Hindlimb muscle (tissue), 1 donor: ENCODE measurements around the gene CADPS. TPM values are rescaled to one million over a fixed set of nuclear protein-coding genes. Genes with fewer than 3 reads are reported as not detected.

Experiments used
- DNase-seq: peaks from one replicate; pipeline ENCODE4 v3.0.0-alpha.2; 2013
- polyA plus RNA-seq: library from polyadenylated mRNA; unstranded; fragments of 120-200 nt; gene quantifications from one replicate; pipeline ENCODE4 v1.2.1, GENCODE V29; 2013; ENCODE audit not compliant: insufficient read length

Gene CADPS
- polyA plus RNA-seq, 1 donor = 1.4 TPM

DNA sequence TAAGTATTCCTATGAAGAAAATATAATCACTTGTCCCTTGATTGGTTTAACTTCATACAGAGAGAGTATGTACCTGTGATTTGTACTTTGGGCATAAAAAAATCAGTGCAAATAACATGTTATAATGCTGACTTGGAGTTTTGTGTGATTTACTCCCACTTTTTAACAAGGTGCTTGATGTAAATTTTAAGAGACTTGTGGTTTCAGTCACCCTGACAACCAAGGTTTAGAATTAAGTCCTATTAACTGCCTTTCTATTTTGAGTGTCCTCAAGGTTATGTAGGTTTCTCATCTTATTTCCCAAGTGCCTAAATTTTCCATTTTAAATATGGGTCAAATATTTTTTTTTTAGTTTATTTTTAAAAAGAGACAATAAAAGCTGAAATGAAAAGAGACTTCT is 244.6 kb downstream of the CADPS start:
- DNase-seq = no peak

DNA sequence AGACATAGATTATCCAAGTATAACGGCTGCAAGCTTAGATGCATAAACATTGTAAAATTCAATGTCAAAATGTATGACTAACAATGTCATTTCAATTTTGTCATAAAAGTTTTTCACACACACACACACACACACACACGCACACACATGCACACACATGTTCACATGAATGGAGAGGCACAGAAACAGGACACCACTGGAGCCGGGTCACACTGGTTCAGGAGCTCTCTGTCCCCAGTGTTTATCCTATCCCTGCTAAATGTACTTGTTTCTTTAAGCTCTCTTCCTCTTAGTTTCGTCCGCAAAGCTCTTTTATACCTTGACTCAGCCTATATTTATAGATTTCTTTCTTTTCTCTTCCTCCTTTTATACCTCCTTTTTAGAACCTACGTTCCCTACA is 249.9 kb downstream of the CADPS start:
- DNase-seq = no peak

DNA sequence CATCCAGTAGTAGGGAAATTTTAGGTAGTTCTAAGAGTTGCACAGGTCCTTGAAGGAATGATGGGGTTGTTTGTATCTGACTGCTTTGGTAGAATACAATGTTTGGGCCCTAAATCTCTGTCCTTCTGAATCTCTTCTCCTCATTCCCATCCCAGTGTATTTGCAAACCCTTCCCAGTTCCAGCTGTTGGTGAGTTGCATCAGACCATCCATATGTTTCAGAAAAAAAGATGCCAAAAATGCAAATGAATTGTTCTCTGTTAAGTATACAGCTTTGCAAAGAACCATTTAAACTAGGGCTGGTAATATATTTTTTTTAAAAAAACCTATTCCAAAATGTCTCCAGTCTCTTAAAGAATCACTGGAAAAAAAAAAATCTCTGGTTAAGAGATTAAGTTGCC is 251.0 kb downstream of the CADPS start:
- no peak for DNase-seq

DNA sequence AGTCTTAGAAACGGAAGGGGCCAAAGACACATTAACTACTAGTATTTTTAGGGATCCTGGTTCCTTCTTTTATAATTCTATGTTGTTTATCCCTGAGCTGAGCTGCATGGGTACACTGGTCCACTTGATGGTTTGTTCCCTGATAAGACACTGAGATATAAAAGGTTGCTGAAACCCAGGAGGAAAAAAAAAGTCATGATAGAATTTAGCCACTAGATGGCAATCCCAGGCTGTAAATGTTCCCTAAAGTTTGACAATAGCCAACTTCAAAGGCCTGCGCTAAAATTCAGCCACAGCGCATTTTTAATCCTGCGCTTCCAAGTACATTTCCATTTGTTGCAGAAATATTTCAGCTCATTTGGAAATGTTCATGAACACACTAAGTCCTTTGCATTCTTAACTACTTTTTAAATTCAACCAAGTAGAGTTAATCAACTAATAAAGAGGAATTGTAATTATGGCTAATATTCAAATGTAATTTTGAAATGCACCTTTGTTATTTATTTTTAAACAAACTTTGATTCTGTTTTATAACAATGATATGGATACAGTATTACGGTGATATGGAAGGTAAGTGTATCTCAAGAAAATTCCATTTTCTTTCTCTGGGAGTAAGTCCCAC is 252.6 kb downstream of the CADPS start:
- DNase-seq = peak; percentile 48

DNA sequence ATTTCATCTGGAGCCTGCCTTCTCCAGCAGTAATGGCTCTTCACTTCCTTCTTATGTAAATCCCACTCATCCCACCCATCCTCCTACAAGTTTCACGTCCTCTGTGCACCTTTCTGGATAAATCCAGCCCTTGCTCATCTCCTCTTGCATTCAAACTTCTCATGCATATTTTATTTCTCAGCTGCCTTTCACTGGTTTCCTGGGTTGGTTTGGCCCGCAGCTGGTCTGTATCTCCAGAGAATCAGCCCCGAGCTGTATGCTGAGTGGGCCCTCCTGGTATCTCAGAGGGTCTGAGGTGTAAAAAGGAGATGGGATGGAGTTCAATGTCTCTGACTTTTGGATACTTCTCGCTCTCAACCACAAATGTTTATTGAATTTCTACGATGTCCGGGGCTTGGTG is 253.3 kb downstream of the CADPS start:
- no peak for DNase-seq

DNA sequence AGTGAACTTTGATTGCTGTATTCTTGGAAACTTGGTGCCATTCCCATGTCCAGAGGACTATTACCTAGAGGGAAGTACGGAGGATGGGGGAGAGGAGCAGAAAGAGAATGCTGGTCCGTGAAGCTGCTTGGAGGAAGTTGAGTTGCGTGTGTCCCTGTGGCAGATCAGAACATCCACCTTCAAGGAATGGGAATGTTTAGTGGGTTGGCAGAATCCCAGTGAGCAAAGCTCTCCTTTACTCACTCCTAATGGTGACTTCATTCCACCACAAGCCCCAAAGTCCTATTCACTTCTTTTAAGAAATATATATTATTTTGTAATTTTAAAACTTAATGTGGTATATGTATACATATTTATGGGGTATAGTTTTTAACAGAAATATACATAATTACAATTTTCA is 254.0 kb downstream of the CADPS start:
- no peak for DNase-seq

DNA sequence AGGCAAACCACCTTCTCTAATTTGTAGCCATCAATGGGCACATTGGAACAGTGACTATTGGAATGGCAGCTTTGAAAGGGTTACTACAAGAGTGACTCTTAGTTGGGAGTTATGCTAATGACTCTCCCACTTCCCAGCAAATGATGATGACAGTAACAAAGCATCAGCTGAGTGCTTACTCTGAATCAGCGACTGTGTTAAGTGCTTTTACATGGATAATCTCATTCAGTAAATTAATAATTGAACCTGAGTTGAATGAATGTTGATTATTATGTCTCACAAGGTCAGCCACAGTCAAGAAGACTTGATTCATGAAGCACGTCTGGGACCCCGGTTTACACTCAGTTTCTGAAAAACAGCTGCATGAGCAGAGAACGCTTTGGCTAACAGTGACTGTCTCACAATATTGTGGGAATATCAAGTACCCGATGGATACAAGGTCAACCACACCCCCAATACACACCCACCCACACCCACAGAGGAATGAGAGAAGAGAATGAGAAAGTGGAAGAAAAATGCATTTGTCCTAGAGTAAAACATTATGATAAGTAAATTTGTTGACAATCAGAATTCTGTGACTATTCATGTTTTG is 259.9 kb downstream of the CADPS start:
- no peak for DNase-seq

DNA sequence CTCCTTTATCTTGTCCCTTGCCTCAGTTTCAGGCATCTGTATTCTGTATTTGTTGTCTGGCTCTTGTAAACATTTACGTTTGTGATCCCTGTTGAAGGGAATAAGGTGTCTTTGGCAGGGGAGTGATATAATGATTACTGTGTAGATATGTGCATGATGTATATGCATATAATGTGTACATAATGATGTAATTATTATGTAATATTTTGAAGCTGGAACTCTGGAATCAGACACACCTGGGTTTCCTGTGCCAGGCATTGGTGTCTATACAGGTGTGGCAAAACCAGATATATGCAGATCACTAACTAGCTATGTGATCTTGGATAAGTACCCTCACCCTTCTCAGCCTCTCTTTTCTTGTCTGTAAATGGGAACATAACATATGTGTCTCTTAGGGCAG is 260.7 kb downstream of the CADPS start:
- no peak for DNase-seq

DNA sequence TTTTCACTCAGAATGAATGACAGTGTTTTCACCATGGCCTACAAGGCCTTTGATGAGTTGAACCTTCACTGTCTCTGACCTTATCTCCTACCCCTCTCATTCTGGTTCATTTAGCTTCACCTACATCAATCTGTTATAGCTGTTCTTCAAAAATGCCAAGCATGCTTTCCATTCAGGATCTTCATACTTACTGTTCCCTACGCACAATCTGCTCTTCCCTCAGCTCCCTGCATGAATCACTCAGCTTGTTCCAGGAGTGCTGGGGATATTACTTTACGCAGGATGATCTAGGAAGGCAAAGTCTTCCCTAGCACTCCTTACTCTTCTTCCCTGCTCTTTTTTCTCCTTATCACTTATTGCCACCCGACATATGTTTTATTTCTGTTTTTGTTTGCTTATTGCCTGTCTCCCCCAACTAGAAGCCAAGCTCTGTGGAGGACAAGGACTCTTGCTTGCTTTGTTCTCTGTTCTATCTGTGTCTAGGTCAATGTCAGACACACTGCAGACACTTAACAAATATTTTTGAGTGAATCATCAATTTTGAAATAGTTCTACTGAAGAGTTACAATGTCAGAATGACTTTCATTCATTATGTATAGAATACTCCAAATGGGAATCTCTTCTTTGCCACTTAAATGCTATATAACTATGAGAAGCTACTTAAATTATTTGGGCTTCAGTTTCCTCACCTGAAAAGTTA is 263.5 kb downstream of the CADPS start:
- DNase-seq = no peak

DNA sequence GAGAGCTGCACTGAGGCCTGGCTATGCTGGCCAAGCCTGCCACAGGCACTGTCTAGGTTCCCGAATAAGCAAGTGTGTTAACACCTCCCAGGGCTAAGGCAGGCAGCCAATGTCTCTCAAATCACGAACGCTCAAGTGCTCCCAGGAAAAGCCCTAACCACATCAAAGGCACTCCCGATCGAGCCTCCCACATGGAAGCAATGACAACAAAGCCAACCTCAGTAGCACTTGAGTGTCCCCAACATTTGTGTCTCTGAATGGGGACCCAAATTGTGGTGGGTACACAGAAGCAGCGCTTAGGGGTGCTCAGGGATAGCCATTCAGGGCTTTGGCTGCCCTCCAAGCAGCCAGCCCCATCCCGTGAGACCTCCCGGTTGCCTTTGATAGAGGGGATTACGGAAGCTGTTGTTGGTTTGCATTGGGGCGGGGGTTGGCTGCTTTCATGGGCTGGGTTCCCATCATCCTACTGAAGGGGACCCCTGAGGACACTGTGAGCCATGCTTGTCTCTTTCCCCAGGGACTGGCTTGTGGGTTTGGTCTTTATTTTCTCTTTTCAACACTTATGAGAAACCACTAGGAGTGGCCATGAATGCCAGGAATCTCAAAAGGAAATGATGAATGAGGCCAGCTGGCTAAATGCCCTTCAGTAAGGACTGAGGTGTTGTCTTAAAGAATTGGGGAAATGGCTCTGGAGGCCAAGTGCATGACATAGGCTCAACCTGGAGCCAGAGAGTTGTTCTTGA is 267.8 kb downstream of the CADPS start:
- no peak for DNase-seq

DNA sequence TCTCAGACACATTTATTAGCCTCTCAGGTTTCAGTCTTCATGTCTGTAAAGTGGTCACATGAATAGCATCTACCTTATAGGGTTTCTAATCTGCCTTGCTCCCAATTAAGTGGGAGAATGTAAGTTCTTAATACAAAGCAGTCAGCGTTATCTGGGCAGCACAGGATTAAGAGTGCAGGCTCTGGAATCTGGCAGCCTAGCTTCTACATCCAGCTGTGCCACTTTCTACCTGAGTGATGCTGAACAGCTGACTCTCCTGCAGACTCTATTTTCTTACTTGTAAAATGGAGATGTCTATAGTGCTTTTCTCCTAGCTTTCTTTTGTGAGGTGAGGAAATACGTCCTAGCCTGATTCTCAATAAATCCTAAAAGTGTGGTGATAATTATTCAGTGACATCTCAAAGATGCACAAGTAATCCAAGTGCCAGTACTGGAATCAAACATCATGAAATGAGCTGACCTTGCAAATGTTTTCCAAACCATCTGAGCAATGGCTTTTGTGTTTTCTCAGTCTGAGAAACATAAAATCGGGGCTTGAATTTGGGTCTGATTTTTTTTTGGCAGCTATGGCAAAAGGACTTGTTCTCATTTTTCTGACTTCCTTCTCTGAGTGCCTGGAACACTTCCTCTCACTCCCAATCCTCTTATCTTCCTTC is 269.7 kb downstream of the CADPS start:
- no peak for DNase-seq

DNA sequence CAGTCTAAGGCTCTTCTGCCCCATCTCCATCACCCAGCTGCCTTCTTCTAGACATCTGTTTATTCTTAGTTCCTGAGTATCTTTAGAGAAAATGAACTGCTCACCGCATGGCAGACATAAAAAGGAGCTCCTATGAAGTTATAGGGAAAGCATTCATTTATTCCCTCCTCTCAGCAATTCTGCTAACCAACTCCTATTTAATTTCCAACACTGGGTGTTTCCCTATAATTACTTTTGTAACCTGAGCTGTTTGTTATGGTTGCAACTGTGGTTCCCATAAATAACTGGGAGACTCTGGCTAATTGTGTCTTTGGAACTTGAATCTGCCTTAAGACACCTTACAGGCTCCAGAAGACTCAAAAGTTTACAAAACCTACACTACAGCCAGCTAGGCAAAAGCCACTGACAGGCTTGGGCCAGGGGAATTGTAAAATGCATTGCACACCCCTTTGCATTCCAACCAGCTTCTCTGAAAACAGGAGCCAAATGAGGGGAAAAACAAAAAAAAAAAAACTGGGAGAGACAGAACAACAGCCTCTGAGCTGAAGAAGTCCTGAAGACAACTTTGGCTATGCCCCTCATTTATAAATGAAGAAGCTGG is 270.4 kb downstream of the CADPS start:
- no peak for DNase-seq

DNA sequence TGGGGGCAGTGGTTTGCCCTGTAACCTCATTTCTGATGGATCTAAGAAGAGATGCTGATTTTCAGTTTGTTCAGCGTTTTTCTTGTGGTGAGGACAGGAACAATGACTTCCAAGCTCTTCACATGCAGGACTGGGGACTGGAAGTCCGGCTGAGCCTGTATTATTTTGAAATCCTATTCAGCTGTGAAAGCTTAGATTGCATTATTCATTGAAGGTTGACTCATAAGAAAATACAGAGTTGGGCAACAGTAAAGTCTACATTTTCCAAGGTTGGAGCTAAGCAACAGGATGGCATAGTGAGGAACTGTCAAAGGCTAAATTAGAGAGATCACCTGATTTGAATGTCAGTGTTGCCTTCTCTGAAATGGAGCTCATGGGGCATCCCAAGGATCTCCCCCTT is 270.9 kb downstream of the CADPS start:
- no peak for DNase-seq

DNA sequence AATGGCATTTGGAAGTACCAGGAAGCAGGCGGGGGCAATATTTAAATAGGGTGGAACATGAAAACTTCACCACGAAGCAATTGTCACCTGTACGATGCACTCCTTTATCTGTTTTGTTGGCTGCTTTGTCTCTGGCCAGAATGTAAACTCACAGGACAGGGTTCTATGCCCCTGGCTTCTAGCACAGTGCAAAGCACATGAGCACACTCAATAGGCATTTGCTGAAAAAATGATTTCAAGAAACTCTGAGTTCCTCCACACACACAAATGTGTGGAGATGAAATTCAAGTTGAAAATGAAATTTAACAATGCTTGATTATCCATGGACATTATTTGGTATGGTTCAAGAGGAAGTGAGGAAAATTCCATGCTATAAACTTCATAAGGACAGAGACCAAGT is 272.2 kb downstream of the CADPS start:
- DNase-seq = no peak

DNA sequence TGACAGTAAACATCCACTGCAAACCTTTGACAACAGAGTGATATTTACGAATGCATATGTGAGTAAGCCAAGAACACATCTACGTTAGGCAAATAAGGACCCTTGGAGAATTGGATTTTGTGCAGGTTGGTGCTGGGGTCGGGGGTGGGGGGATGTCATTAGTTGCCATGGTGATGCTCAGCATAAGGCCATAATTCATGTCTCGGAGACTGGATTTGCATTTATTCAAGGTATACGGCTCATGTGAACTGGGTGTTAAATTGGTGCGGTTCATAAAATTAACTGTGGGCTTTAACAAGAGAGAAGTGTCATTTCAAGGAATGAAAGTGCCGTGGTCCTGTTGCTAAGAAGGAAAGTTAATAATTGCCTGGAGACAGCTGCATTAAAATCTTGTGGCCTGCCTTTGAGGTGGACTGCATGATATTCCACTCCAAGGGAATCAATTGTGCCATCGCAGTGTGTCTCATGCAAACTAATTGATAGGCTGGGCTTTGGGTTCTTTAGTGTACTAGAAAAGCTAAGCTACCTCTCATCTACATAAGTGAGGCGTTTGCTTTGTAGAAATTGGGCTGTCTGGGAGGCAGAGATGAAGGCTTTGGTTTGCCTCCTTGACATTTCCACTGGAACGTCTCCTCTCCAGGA is 273.0 kb downstream of the CADPS start:
- no peak for DNase-seq

DNA sequence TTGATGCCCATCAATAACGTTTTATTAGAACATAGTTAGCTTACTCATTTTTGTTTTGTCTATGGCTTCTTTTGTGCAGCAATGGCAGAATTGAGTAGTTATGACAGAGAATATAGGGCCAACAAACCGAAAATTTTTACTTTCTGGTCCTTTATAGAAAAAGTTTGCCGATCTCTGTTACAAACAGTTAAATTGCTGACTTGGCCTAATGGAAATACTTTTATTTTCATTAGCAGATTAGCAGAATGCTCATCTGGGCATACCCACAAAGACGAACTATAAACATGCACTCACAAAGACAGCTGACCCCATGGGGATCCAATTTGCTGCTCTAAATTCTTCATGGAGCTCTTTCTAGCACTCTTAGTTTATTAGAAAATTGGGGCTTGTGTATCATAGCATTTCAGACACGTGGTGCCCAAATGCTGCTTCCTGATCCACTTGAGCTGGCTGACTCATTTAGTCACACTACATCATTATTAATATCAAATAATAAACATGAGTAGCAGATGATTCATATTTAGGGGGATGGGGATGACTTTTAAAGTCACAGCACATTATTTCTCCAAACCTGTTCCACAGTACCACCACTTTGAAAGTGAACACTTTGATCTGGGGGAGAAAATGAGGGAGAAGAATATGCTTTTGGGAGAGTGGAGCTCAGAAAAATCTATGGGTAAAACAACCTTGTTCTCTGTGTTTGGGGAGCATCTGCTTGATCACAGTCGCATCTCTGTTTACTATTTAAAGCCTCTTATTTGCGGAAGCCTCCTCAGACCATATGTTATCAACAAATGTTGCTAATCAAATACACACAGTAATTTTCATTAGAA is 273.8 kb downstream of the CADPS start:
- DNase-seq = no peak

DNA sequence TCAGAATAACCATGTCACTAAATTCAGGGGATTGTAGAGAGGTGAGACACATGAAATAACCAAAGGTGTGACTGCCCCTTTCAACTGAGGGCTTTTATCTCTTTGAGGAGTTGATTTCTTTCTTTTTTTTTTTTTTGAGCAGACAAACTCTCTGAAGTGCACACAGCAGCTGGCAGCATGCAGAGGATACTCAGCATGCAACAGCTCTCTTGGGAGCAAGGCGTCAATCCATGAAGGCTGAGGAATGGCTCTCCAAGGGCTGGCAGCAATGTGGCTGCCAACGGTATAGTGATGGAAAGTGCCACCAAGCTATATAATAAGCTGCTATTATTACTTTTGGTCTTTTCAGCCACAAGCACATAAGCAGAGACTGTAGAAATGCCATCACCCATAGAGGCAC is 275.2 kb downstream of the CADPS start:
- no peak for DNase-seq

DNA sequence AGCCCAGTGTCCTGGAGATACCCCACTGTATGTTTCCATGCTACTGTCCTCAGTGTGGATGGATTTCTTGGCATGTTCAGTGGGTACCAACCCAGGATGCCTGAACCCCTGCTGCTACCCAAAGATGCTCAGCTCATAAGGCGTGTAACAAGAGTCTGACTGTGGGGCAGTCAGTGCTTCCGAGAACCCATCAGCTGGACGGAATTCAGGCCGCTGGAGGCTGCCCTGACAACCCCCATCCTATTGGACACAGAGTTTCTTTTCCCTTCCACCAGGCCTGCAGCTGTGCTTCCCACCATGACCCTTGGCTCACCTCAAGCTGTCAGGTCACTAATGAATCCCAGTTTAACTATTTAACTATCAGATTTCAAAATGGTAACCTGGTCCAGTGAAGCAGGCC is 277.7 kb downstream of the CADPS start:
- DNase-seq = no peak

DNA sequence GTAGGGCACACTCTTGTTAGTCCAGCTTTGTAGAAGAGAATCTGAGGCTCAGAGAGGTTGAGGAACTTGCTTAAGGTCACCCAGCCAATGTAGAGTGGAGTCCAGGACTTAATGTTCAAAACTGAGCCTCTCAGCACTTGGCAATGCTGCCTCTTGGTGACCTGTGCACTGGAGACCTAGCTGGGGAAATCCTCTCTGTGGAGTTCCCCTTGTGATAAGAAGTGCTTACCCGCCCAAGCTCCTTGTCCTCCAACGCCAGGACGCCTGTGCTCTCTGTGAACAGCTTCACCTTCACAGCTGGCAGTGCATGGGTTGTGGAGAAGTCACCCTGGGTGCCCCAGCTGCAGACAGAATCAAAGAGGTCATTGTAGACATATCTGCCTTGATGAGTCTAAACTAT is 282.8 kb downstream of the CADPS start:
- DNase-seq = no peak

DNA sequence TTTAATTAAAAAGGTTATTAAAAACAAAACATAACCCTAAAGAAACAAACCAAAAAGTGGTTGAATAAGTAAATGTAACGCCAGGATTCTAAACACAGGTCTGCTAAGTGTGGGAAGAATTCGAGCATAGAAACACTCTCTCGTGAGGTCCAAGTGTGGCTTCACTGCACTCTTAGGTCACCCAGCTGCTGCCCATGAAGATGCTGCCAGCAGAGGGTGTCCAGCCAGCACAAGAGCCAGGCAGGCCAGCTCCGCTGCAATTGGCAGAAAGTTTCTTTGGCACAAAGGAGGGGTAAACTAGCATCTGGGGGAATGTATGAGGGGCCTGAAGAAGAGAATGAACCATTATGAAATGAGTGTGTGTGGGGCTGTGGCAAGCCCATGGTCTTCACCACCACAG is 286.1 kb downstream of the CADPS start:
- DNase-seq = no peak

DNA sequence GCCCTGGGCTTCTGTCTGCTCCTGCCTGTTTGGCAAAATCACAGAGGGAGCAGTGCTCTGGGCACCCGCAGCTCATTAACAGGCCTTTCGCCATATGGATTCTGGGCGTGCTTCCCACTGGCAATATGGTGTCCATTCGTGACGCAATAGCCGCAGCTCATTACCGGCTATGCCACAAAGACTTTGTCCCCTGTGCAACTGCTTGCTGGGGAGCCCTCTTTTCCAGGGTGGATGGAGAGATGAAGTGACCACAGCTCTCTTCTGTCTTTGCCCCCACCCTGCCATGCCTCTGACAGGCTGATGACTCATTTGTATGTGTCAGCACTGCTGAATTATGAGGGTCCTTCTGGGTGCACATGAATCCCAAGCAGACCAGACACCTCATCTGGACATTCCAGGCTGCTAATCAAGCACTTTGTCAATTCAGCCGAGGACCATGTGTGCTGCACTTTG is 287.6 kb downstream of the CADPS start:
- DNase-seq = no peak
